Lower leg skin (tissue), 3 donors: ENCODE results near the gene CCDC187.

ENCODE experiments used
- POLR2A ChIP-seq, 2 donors: fragments of 450-650 bp; IDR thresholded peaks; one replicate each; pipeline ENCODE4 v1.6.1; 2016 to 2017; ENCODE audit warnings: antibody characterized with exemption in 2 of 2, mild to moderate bottlenecking in 1 of 2, moderate library complexity in 1 of 2
- TF ChIP-seq, protein P1 (sequence below), 3 donors: fragments of 450-650 bp; IDR thresholded peaks; one replicate each; pipeline ENCODE4 v1.5.1; 2016; ENCODE audit warnings: antibody characterized with exemption in 3 of 3, mild to moderate bottlenecking in 3 of 3, moderate library complexity in 2 of 3

DNA sequence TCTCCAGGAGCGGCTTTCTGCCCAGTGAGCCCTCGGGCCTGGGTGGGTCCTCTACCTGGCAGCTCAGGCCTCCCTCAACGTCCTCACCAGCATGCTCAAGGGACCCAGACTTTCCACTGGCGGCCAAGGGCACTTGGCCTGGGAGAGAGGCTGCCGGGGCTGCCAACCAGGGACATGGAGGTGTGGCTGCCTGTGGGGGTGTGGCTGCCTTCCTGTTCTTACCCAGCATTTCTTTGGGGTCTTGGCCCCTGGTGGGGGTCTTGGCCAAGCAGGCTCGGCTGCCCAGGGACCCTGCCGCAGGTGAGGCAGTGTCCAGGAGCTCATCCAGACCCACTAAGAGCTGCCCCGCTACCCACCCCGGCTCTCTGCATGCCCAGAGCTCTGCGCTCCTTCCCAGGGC, 51.0 kb downstream of the CCDC187 start:
- no peak for TF ChIP-seq POLR2A (IDR thresholded peaks at IDR 0.05)
- TF ChIP-seq, protein P1, sequence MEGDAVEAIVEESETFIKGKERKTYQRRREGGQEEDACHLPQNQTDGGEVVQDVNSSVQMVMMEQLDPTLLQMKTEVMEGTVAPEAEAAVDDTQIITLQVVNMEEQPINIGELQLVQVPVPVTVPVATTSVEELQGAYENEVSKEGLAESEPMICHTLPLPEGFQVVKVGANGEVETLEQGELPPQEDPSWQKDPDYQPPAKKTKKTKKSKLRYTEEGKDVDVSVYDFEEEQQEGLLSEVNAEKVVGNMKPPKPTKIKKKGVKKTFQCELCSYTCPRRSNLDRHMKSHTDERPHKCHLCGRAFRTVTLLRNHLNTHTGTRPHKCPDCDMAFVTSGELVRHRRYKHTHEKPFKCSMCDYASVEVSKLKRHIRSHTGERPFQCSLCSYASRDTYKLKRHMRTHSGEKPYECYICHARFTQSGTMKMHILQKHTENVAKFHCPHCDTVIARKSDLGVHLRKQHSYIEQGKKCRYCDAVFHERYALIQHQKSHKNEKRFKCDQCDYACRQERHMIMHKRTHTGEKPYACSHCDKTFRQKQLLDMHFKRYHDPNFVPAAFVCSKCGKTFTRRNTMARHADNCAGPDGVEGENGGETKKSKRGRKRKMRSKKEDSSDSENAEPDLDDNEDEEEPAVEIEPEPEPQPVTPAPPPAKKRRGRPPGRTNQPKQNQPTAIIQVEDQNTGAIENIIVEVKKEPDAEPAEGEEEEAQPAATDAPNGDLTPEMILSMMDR (IDR thresholded peaks at IDR 0.05) = no peak
